SK-N-SH (cell line): Measurements from ENCODE around the gene KIF5B. TPM values are rescaled to one million over a fixed set of nuclear protein-coding genes. Genes with fewer than 3 reads are reported as not detected.

Experiments
- CTCF ChIA-PET: fragments of 300-600, 350-600 bp; formaldehyde crosslinking; extraction: SDS; loops from one replicate; lab custom pipeline; 2021; lab: Yijun Ruan, JAX
- POLR2A ChIA-PET: fragments of 350-600 bp; sonication (Branson Sonifier 250); formaldehyde crosslinking; extraction: SDS; loops from one replicate; lab custom pipeline; 2020; ENCODE audit warnings: antibody characterized with exemption, inconsistent platforms; lab: Yijun Ruan, JAX
- DNase-seq: peaks from one replicate; pipeline ENCODE4 v3.0.0; 2012
- H2AFZ ChIP-seq: fragments of 200-600 bp; sonication (generic); 2 replicates; pipeline ENCODE4 v1.8.1; 2016; ENCODE audit warnings: antibody characterized with exemption, mild to moderate bottlenecking, low read depth
- H3F3A ChIP-seq: fragments of 200-600 bp; sonication (generic); replicated peaks from 2 replicates; pipeline ENCODE3; 2016; ENCODE audit warnings: antibody characterized with exemption, mild to moderate bottlenecking; ENCODE audit not compliant: insufficient read depth
- H3K27ac ChIP-seq, 2 experiments: fragments of 200-500 bp in 1 of 2; fragments of 200-600 bp in 1 of 2; sonication (Bioruptor generic) in 1 of 2; sonication (generic), shearing (Covaris generic) in 1 of 2; 2 replicates each; pipeline versions ENCODE4 v1.5.1 to v1.6.1; 2014 to 2016; ENCODE audit warnings: low read depth in 2 of 2, inconsistent platforms in 1 of 2, low read length in 1 of 2, mild to moderate bottlenecking in 1 of 2, mixed read lengths in 1 of 2
- H3K27me3 ChIP-seq: fragments of 200-600 bp; sonication (generic), shearing (Covaris generic); 2 replicates; pipeline ENCODE4 v1.6.1; 2016; ENCODE audit warnings: mixed run types; ENCODE audit not compliant: insufficient read depth
- H3K36me3 ChIP-seq, 2 experiments: fragments of 200-500 bp in 1 of 2; fragments of 200-600 bp in 1 of 2; sonication (Bioruptor generic) in 1 of 2; sonication (generic) in 1 of 2; replicated peaks in 1 of 2; 2 replicates each; pipeline versions ENCODE3 to v1.5.1; 2014 to 2016; ENCODE audit warnings: low read length in 1 of 2, mild to moderate bottlenecking in 1 of 2; ENCODE audit not compliant: insufficient read depth in 2 of 2, control insufficient read depth in 1 of 2
- H3K4me1 ChIP-seq, 2 experiments: fragments of 200-500 bp in 1 of 2; fragments of 200-600 bp in 1 of 2; sonication (Bioruptor generic) in 1 of 2; sonication (generic), shearing (Covaris generic) in 1 of 2; 2 replicates each; pipeline versions ENCODE4 v1.5.1 to v1.6.1; 2014 to 2016; ENCODE audit warnings: low read depth in 1 of 2, low read length in 1 of 2, mixed run types in 1 of 2; ENCODE audit not compliant: insufficient read depth in 2 of 2, control insufficient read depth in 1 of 2
- H3K4me2 ChIP-seq: fragments of 200-600 bp; sonication (generic), shearing (Covaris generic); 2 replicates; pipeline ENCODE4 v1.6.1; 2017; ENCODE audit warnings: mixed run types
- H3K4me3 ChIP-seq, 2 experiments: fragments of 200-500 bp in 1 of 2; fragments of 200-600 bp in 1 of 2; sonication (Bioruptor generic) in 1 of 2; sonication (generic), shearing (Covaris generic) in 1 of 2; 2 replicates each; pipeline versions ENCODE4 v1.5.1 to v1.8.1; 2014 to 2016; ENCODE audit warnings: low read depth in 2 of 2, inconsistent platforms in 1 of 2, low read length in 1 of 2, mild to moderate bottlenecking in 1 of 2, mixed read lengths in 1 of 2, moderate library complexity in 1 of 2
- H3K79me2 ChIP-seq: fragments of 200-600 bp; sonication (generic); 2 replicates; pipeline ENCODE4 v1.8.1; 2017; ENCODE audit warnings: mild to moderate bottlenecking; ENCODE audit not compliant: insufficient read depth
- H3K9ac ChIP-seq: fragments of 200-600 bp; sonication (generic); 2 replicates; pipeline ENCODE4 v1.6.1; 2017; ENCODE audit warnings: mixed run types
- H3K9me2 ChIP-seq: fragments of 200-600 bp; sonication (generic); 2 replicates; pipeline ENCODE4 v1.6.1; 2017; ENCODE audit warnings: mixed run types
- H3K9me3 ChIP-seq: fragments of 200-600 bp; sonication (generic); 2 replicates; pipeline ENCODE4 v1.6.1; 2017; ENCODE audit warnings: mixed run types, mild to moderate bottlenecking, moderate library complexity
- H4K20me1 ChIP-seq: fragments of 200-600 bp; sonication (generic); 2 replicates; pipeline ENCODE4 v1.6.1; 2017; ENCODE audit warnings: mild to moderate bottlenecking, mixed run types; ENCODE audit not compliant: insufficient read depth
- ELF1 ChIP-seq: IDR thresholded peaks from 2 replicates; pipeline ENCODE4 v1.4.0; 2012
- EP300 ChIP-seq, 2 experiments: IDR thresholded peaks; 2 replicates each; pipeline versions ENCODE4 v1.4.0 to v1.6.1; 2012; ENCODE audit warnings: borderline replicate concordance in 1 of 2, low read depth in 1 of 2, low read length in 1 of 2
- FOSL2 ChIP-seq: IDR thresholded peaks from 2 replicates; pipeline ENCODE4 v1.4.0; 2012; ENCODE audit warnings: low read depth, mild to moderate bottlenecking, moderate library complexity, borderline replicate concordance
- FOXJ3 ChIP-seq: sonication (generic); formaldehyde crosslinking; IDR thresholded peaks from 2 replicates; pipeline ENCODE4 v1.5.1; 2020; ENCODE audit warnings: mild to moderate bottlenecking, missing genetic modification reagents
- FOXM1 ChIP-seq: IDR thresholded peaks from 2 replicates; pipeline ENCODE4 v1.4.0; 2012; ENCODE audit warnings: low read depth, mild to moderate bottlenecking
- GABPA ChIP-seq: IDR thresholded peaks from 2 replicates; pipeline ENCODE4 v1.4.0; 2012; ENCODE audit warnings: low read depth, mild to moderate bottlenecking
- MEF2A ChIP-seq: IDR thresholded peaks from 2 replicates; pipeline ENCODE4 v1.4.0; 2012; ENCODE audit warnings: low read depth, borderline replicate concordance
- MXI1 ChIP-seq: IDR thresholded peaks from 2 replicates; pipeline ENCODE4 v1.6.1; 2012; ENCODE audit warnings: mild to moderate bottlenecking, low read depth, low read length, improper control_type of control experiment
- NFIC ChIP-seq: IDR thresholded peaks from 2 replicates; pipeline ENCODE4 v1.4.0; 2012; ENCODE audit warnings: borderline replicate concordance
- RCOR1 ChIP-seq: fragments of 150-350 bp; IDR thresholded peaks from 2 replicates; pipeline ENCODE4 v1.6.1; 2017; ENCODE audit warnings: antibody characterized with exemption, low read length
- RXRA ChIP-seq: IDR thresholded peaks from 2 replicates; pipeline ENCODE4 v1.4.0; 2012; ENCODE audit warnings: low read depth, mild to moderate bottlenecking, borderline replicate concordance
- SIN3A ChIP-seq: IDR thresholded peaks from 2 replicates; pipeline ENCODE4 v1.6.1; 2012; ENCODE audit warnings: low read depth, mild to moderate bottlenecking, low read length, moderate library complexity, borderline replicate concordance
- TAF1 ChIP-seq: IDR thresholded peaks from 2 replicates; pipeline ENCODE4 v1.6.1; 2012; ENCODE audit warnings: low read depth, mild to moderate bottlenecking, low read length, moderate library complexity, borderline replicate concordance
- TCF12 ChIP-seq: IDR thresholded peaks from 2 replicates; pipeline ENCODE4 v1.4.0; 2012
- USF2 ChIP-seq: fragments of 150-350 bp; IDR thresholded peaks from 2 replicates; pipeline ENCODE4 v1.6.1; 2017; ENCODE audit warnings: antibody characterized with exemption, low read length, low read depth, borderline replicate concordance
- WGBS: methylation state at CpG from one replicate; pipeline ENCODE4 v1.1.6; 2017; ENCODE audit warnings: low lambda C conversion rate; 5-methylcytosine and 5-hydroxymethylcytosine counted together
- polyA plus RNA-seq, 3 experiments: library from polyadenylated mRNA; depleted of rRNA; stranded (reverse); fragments of >200 nt; gene quantifications; 2 replicates each; pipeline ENCODE4 v1.2.3, GENCODE V29; 2012
- TF ChIP-seq, protein P1 (sequence below): IDR thresholded peaks from 2 replicates; pipeline ENCODE4 v1.4.0; 2012; ENCODE audit warnings: low read depth, borderline replicate concordance
- TF ChIP-seq, protein P2 (sequence below): IDR thresholded peaks from 2 replicates; pipeline ENCODE4 v1.4.0; 2012; ENCODE audit warnings: low read depth, borderline replicate concordance
- TF ChIP-seq, protein P3 (sequence below): fragments of 150-350 bp; IDR thresholded peaks from 2 replicates; pipeline ENCODE4 v1.6.1; 2016; ENCODE audit warnings: mild to moderate bottlenecking, low read depth, low read length
- TF ChIP-seq, protein P4 (sequence below): IDR thresholded peaks from 2 replicates; pipeline ENCODE4 v1.4.0; 2012; ENCODE audit warnings: low read depth
- TF ChIP-seq, protein P5 (sequence below): IDR thresholded peaks from 2 replicates; pipeline ENCODE4 v1.6.1; 2012; ENCODE audit warnings: mild to moderate bottlenecking, low read depth, low read length, moderate library complexity

The KIF5B gene
- polyA plus RNA-seq, 1 of the 3 experiments (the other 2 are of a cell fraction) = 15.7 TPM

DNA sequence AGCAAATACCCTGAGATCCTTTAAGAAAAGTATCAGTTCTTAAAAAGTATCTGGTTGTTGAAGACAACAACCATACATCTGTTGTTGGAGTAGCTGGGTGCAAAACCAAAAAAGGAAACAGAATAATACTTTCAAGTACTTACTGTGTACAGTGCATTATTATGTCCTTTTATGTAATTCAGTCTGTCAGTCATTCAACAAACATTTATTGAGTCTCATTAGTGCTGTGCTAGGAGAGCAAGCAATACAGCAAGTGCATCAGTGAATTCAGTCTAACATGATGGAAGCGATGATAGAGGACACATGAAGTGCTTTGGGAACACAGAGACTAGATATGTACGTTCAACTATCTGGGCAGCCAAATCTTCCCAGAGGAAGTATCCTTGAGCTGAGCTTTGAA is 37.4 kb upstream of the KIF5B start:
- Histone ChIP-seq H3K27me3 (no peaks in the 10 kb centered on the region), H4K20me1 (no peaks in the 10 kb centered on the region), H3K9ac (no peak overlapping the region), H3F3A (no peaks in the 10 kb centered on the region), H3K4me1 (no peaks in the 10 kb centered on the region), H3K79me2 (no peaks in the 10 kb centered on the region), H3K9me2 (no peaks in the 10 kb centered on the region), H2AFZ (no peak overlapping the region), H3K4me2 (no peak overlapping the region), H3K27ac (no peak overlapping the region), H3K9me3 (no peaks in the 10 kb centered on the region), H3K36me3 (no peaks in the 10 kb centered on the region), H3K4me3 (no peak overlapping the region)
- DNase-seq = no peak
- POLR2A ChIA-PET = no interaction called here
- WGBS = 97% methylated on average over 2 of the region's 2 CpGs
- CTCF ChIA-PET = no interaction called here
- TF ChIP-seq FOSL2 (no peak), MXI1 (no peak), ELF1 (no peak), RCOR1 (no peak), TAF1 (no peak), SIN3A (no peak), RXRA (no peak), USF2 (no peak), EP300 (IDR thresholded peaks at IDR 0.05; ENCODE audit: borderline replicate concordance in 1 of 2, low read depth in 1 of 2, low read length in 1 of 2) (no peak), FOXM1 (no peak), NFIC (no peak), TCF12 (no peak), MEF2A (no peak), GABPA (no peak), FOXJ3 (CRISPR knock-in tag) (no peak)
- TF ChIP-seq, protein P1, sequence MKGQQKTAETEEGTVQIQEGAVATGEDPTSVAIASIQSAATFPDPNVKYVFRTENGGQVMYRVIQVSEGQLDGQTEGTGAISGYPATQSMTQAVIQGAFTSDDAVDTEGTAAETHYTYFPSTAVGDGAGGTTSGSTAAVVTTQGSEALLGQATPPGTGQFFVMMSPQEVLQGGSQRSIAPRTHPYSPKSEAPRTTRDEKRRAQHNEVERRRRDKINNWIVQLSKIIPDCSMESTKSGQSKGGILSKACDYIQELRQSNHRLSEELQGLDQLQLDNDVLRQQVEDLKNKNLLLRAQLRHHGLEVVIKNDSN = no peak
- TF ChIP-seq, protein P2, sequence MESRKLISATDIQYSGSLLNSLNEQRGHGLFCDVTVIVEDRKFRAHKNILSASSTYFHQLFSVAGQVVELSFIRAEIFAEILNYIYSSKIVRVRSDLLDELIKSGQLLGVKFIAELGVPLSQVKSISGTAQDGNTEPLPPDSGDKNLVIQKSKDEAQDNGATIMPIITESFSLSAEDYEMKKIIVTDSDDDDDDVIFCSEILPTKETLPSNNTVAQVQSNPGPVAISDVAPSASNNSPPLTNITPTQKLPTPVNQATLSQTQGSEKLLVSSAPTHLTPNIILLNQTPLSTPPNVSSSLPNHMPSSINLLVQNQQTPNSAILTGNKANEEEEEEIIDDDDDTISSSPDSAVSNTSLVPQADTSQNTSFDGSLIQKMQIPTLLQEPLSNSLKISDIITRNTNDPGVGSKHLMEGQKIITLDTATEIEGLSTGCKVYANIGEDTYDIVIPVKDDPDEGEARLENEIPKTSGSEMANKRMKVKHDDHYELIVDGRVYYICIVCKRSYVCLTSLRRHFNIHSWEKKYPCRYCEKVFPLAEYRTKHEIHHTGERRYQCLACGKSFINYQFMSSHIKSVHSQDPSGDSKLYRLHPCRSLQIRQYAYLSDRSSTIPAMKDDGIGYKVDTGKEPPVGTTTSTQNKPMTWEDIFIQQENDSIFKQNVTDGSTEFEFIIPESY = no peak
- TF ChIP-seq, protein P3, sequence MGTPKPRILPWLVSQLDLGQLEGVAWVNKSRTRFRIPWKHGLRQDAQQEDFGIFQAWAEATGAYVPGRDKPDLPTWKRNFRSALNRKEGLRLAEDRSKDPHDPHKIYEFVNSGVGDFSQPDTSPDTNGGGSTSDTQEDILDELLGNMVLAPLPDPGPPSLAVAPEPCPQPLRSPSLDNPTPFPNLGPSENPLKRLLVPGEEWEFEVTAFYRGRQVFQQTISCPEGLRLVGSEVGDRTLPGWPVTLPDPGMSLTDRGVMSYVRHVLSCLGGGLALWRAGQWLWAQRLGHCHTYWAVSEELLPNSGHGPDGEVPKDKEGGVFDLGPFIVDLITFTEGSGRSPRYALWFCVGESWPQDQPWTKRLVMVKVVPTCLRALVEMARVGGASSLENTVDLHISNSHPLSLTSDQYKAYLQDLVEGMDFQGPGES = no peak
- TF ChIP-seq, protein P4, sequence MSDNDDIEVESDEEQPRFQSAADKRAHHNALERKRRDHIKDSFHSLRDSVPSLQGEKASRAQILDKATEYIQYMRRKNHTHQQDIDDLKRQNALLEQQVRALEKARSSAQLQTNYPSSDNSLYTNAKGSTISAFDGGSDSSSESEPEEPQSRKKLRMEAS = no peak
- TF ChIP-seq, protein P5, sequence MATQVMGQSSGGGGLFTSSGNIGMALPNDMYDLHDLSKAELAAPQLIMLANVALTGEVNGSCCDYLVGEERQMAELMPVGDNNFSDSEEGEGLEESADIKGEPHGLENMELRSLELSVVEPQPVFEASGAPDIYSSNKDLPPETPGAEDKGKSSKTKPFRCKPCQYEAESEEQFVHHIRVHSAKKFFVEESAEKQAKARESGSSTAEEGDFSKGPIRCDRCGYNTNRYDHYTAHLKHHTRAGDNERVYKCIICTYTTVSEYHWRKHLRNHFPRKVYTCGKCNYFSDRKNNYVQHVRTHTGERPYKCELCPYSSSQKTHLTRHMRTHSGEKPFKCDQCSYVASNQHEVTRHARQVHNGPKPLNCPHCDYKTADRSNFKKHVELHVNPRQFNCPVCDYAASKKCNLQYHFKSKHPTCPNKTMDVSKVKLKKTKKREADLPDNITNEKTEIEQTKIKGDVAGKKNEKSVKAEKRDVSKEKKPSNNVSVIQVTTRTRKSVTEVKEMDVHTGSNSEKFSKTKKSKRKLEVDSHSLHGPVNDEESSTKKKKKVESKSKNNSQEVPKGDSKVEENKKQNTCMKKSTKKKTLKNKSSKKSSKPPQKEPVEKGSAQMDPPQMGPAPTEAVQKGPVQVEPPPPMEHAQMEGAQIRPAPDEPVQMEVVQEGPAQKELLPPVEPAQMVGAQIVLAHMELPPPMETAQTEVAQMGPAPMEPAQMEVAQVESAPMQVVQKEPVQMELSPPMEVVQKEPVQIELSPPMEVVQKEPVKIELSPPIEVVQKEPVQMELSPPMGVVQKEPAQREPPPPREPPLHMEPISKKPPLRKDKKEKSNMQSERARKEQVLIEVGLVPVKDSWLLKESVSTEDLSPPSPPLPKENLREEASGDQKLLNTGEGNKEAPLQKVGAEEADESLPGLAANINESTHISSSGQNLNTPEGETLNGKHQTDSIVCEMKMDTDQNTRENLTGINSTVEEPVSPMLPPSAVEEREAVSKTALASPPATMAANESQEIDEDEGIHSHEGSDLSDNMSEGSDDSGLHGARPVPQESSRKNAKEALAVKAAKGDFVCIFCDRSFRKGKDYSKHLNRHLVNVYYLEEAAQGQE = no peak
